WTC11 (cell line): ENCODE measurements around the gene SHPK. TPM values are rescaled to one million over a fixed set of nuclear protein-coding genes. Genes with fewer than 3 reads are reported as not detected.

Experiments
- ATAC-seq: fragments of 200-7000 bp; cut with Tn5 transposase; 2 replicates; pipeline ENCODE4 v1.10.0; 2021; ENCODE audit warnings: mild to moderate bottlenecking, moderate library complexity
- CTCF ChIA-PET: fragments of 300-600 bp; sonication (Branson Sonifier 250); formaldehyde crosslinking; loops from one replicate; lab custom pipeline; 2021; ENCODE audit warnings: antibody characterized with exemption; lab: Charles Lee
- POLR2A ChIA-PET: fragments of 350-600 bp; sonication (Branson Sonifier 250); formaldehyde crosslinking; loops from one replicate; lab custom pipeline; 2021; ENCODE audit warnings: antibody characterized with exemption; lab: Charles Lee
- DNase-seq: peaks from one replicate; pipeline ENCODE4 v3.0.0; 2021; ENCODE audit warnings: low spot score
- H3K27ac Mint-ChIP-seq: 2 replicates; pipeline ENCODE4 v1.8.0; 2021; ENCODE audit warnings: mixed read lengths
- H3K27me3 Mint-ChIP-seq: 2 replicates; pipeline ENCODE4 v1.8.0; 2021; ENCODE audit warnings: low read depth, mild to moderate bottlenecking, moderate library complexity, mixed read lengths
- H3K36me3 Mint-ChIP-seq: 2 replicates; pipeline ENCODE4 v1.8.0; 2021; ENCODE audit warnings: mixed read lengths
- H3K4me1 Mint-ChIP-seq: 2 replicates; pipeline ENCODE4 v1.8.0; 2022; ENCODE audit warnings: mixed read lengths
- H3K4me3 Mint-ChIP-seq: 2 replicates; pipeline ENCODE4 v1.8.0; 2021; ENCODE audit warnings: mild to moderate bottlenecking, moderate library complexity, mixed read lengths
- H3K9me3 Mint-ChIP-seq: 2 replicates; pipeline ENCODE4 v1.8.0; 2021; ENCODE audit warnings: mixed read lengths
- ATF6 ChIP-seq: sonication (generic); formaldehyde crosslinking; IDR thresholded peaks from 2 replicates; pipeline ENCODE4 v1.8.1; 2023; ENCODE audit warnings: mild to moderate bottlenecking, missing genetic modification reagents
- CREM ChIP-seq: sonication (generic); formaldehyde crosslinking; IDR thresholded peaks from 2 replicates; pipeline ENCODE4 v1.8.1; 2022; ENCODE audit warnings: mild to moderate bottlenecking, missing genetic modification reagents, moderate library complexity
- FOXJ3 ChIP-seq: sonication (generic); formaldehyde crosslinking; IDR thresholded peaks from 2 replicates; pipeline ENCODE4 v1.9.0; 2021; ENCODE audit warnings: missing genetic modification reagents, mild to moderate bottlenecking, borderline replicate concordance
- FOXP4 ChIP-seq: sonication (generic); formaldehyde crosslinking; IDR thresholded peaks from 2 replicates; pipeline ENCODE4 v1.8.0; 2022; ENCODE audit warnings: mild to moderate bottlenecking, missing genetic modification reagents
- GABPB1 ChIP-seq: sonication (generic); formaldehyde crosslinking; IDR thresholded peaks from 2 replicates; pipeline ENCODE4 v1.8.1; 2023; ENCODE audit warnings: mild to moderate bottlenecking, missing genetic modification reagents
- IRF2 ChIP-seq: sonication (generic); formaldehyde crosslinking; IDR thresholded peaks from 2 replicates; pipeline ENCODE4 v1.8.0; 2022; ENCODE audit warnings: low read depth, missing genetic modification reagents, borderline replicate concordance
- MAX ChIP-seq: sonication (generic); formaldehyde crosslinking; IDR thresholded peaks from 2 replicates; pipeline ENCODE4 v1.8.0; 2022; ENCODE audit warnings: mild to moderate bottlenecking, missing genetic modification reagents
- NR2C2 ChIP-seq: sonication (generic); formaldehyde crosslinking; IDR thresholded peaks from 2 replicates; pipeline ENCODE4 v1.8.0; 2022; ENCODE audit warnings: mild to moderate bottlenecking, missing genetic modification reagents
- PRRX2 ChIP-seq: fragments of 250-450 bp; sonication (Bioruptor Pico); IDR thresholded peaks from 2 replicates; pipeline ENCODE4 v1.8.0; 2021; ENCODE audit warnings: mild to moderate bottlenecking
- STAT6 ChIP-seq: sonication (generic); formaldehyde crosslinking; conservative IDR thresholded peaks from 2 replicates; pipeline ENCODE4 v1.8.1; 2023; ENCODE audit warnings: mild to moderate bottlenecking, low read depth, missing genetic modification reagents, moderate library complexity
- ZNF232 ChIP-seq: sonication (generic); formaldehyde crosslinking; IDR thresholded peaks from 2 replicates; pipeline ENCODE4 v1.8.0; 2022; ENCODE audit warnings: mild to moderate bottlenecking, missing genetic modification reagents
- total RNA-seq: library from RNA; stranded (reverse); gene quantifications from 3 replicates; pipeline ENCODE4 v1.2.3, GENCODE V29; 2021
- TF ChIP-seq, protein P1 (sequence below): sonication (generic); formaldehyde crosslinking; IDR thresholded peaks from 2 replicates; pipeline ENCODE4 v1.8.0; 2022; ENCODE audit warnings: mild to moderate bottlenecking, missing genetic modification reagents
- TF ChIP-seq, protein P2 (sequence below): sonication (generic); formaldehyde crosslinking; IDR thresholded peaks from 2 replicates; pipeline ENCODE4 v1.8.1; 2023; ENCODE audit warnings: mild to moderate bottlenecking, missing genetic modification reagents, moderate library complexity
- TF ChIP-seq, protein P3 (sequence below): sonication (generic); formaldehyde crosslinking; IDR thresholded peaks from 2 replicates; pipeline ENCODE4 v1.8.1; 2022; ENCODE audit warnings: low read depth, mild to moderate bottlenecking, moderate library complexity, missing genetic modification reagents, borderline replicate concordance

Gene SHPK
- total RNA-seq, 1 experiment from 2014 or later = 29.2 TPM

- TF ChIP-seq ATF6 (no peak), FOXP4 (CRISPR knock-in tag) (no peak), CREM (CRISPR knock-in tag) (no peak), ZNF232 (CRISPR knock-in tag) (no peak), GABPB1 (CRISPR knock-in tag) (peak; percentile 40; the same call in 1 of the 2 replicates), PRRX2 (CRISPR knock-in tag) (no peak)
- TF ChIP-seq, protein P1, sequence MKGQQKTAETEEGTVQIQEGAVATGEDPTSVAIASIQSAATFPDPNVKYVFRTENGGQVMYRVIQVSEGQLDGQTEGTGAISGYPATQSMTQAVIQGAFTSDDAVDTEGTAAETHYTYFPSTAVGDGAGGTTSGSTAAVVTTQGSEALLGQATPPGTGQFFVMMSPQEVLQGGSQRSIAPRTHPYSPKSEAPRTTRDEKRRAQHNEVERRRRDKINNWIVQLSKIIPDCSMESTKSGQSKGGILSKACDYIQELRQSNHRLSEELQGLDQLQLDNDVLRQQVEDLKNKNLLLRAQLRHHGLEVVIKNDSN (CRISPR knock-in tag) = no peak
- TF ChIP-seq, protein P2, sequence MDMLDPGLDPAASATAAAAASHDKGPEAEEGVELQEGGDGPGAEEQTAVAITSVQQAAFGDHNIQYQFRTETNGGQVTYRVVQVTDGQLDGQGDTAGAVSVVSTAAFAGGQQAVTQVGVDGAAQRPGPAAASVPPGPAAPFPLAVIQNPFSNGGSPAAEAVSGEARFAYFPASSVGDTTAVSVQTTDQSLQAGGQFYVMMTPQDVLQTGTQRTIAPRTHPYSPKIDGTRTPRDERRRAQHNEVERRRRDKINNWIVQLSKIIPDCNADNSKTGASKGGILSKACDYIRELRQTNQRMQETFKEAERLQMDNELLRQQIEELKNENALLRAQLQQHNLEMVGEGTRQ = no peak; the same call in 1 of the 2 replicates
These were observed 31.6 kb upstream of the SHPK start (continued) for GRCh38 chr17:3667366-3668278.

DNA sequence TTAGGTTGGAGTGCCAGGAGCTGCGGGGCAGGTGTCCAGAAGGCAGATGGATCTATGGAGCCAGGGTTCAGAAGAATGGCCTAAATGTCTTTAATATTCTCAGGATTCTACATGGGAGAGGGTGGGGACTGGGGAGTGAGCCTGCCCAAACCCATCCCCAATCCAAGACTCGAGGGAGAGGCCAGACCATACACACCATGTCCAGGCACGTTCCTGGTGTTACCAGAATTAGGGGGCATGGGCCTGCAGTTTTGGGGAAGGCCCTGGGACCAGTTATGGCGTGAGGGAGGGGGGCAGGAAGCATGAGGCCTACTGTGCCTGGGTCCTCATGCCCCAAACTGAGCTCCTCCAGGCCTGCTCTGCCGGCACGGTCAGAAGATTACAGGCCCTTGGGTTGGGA is 30.5 kb upstream of the SHPK start:
- peaks cover 20% of the 10 kb centered on the region for H3K4me1 Mint-ChIP-seq
- ChIA-PET POLR2A (interaction anchor here (1.7 kb wide), 1 partner anchor 57 kb away, joined by 4 read pairs; the partner anchor contains the start of gene HASPIN), CTCF (interaction anchor here (0.8 to 3.2 kb wide), 3 partner anchors 17 to 25 kb away, joined by 3 to 20 read pairs (median 3); no protein-coding TSS in a partner anchor)
- peak overlapping the region; percentile 99 for H3K4me3 Mint-ChIP-seq
- peaks cover 18% of the 10 kb centered on the region for H3K36me3 Mint-ChIP-seq
- no peaks in the 10 kb centered on the region for H3K27me3 Mint-ChIP-seq
- DNase-seq (no peak), ATAC-seq (no peak)
- H3K27ac Mint-ChIP-seq = peak overlapping the region; percentile 69; the same call in 1 of the 2 replicates
- no peak for TF ChIP-seq FOXJ3 (CRISPR knock-in tag)
- TF ChIP-seq MAX (CRISPR knock-in tag) = no peak
- no peak for TF ChIP-seq IRF2 (CRISPR knock-in tag)
- TF ChIP-seq ATF6 = no peak
- TF ChIP-seq, protein P2 = no peak
- TF ChIP-seq STAT6 = no peak
- no peak for TF ChIP-seq NR2C2
- TF ChIP-seq, protein P3, sequence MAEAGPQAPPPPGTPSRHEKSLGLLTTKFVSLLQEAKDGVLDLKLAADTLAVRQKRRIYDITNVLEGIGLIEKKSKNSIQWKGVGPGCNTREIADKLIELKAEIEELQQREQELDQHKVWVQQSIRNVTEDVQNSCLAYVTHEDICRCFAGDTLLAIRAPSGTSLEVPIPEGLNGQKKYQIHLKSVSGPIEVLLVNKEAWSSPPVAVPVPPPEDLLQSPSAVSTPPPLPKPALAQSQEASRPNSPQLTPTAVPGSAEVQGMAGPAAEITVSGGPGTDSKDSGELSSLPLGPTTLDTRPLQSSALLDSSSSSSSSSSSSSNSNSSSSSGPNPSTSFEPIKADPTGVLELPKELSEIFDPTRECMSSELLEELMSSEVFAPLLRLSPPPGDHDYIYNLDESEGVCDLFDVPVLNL (CRISPR knock-in tag) = no peak
- H3K9me3 Mint-ChIP-seq = no peaks in the 10 kb centered on the region
